Adipocyte (in vitro differentiated cells): ENCODE results near the gene TRIM14.
"Not testable (repeated sequence)": the region's sequence is repeated elsewhere in the genome, so short reads cannot be mapped to it uniquely, and the experiment has no call there.

Experiments
- DNase-seq: peaks from one replicate; pipeline ENCODE4 v3.0.0-alpha.2; 2015; ENCODE audit warnings: low read depth
- H3K27me3 ChIP-seq: replicated peaks from 2 replicates; pipeline ENCODE4 v1.7.0; 2013; ENCODE audit warnings: mild to moderate bottlenecking, low read length, moderate library complexity; ENCODE audit not compliant: control insufficient read depth, insufficient read depth
- H3K36me3 ChIP-seq: 2 replicates; pipeline ENCODE4 v1.7.0; 2013; ENCODE audit warnings: low read length, mild to moderate bottlenecking, moderate library complexity; ENCODE audit not compliant: control insufficient read depth, insufficient read depth, severe bottlenecking
- H3K4me1 ChIP-seq: 2 replicates; pipeline ENCODE4 v1.7.0; 2013; ENCODE audit warnings: mild to moderate bottlenecking, low read length, moderate library complexity; ENCODE audit not compliant: control insufficient read depth, insufficient read depth
- H3K4me3 ChIP-seq: 2 replicates; pipeline ENCODE4 v1.7.0; 2013; ENCODE audit warnings: mild to moderate bottlenecking, low read length, moderate library complexity
- H3K9ac ChIP-seq: 2 replicates; pipeline ENCODE4 v1.7.0; 2013; ENCODE audit warnings: mild to moderate bottlenecking, low read length, moderate library complexity
- H3K9me3 ChIP-seq: 2 replicates; pipeline ENCODE4 v1.7.0; 2013; ENCODE audit warnings: mild to moderate bottlenecking, low read length, moderate library complexity; ENCODE audit not compliant: control insufficient read depth

The TRIM14 gene

DNA sequence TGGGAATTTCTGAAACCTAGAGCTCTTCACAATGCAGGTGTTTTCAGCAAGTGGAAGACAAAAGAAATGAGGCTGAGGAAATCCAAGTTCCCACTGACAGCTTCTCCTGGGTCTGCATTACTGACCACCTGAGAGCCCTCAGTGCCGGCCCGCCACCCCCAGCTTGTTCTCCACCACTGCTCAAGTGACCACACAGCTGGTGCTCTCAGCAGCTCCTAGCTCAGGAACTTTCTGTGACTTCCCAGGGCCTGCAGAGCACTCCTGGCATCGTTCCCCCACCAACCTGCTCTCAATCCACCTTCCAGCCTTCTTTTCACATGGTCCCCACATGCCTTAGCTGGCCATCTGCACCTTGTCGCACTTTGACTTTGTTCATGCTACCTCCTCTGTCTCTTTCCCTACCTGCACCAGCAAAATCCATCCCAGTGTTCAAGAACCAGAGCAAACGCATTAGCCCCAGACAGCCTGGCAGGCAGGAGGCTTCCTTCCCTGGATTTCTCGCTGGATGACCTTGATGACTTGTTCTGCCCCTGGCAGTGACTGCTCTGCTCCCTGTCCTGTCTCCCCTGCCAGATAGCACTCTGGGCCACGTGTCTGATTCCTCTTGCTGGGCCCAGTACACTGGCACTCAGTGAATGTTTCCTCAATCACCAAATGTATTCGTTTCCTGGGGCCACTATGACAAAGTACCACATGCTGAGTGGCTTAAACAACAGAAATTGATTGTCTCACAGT, 97.5 kb downstream of the TRIM14 start:
- H3K4me3 ChIP-seq, result no peak overlapping the region
- H3K4me1 ChIP-seq, result no peaks in the 10 kb centered on the region
- H3K9me3 ChIP-seq, result no peaks in the 10 kb centered on the region
- peaks cover 33% of the 10 kb centered on the region for H3K36me3 ChIP-seq
- no peak for DNase-seq
- no peak overlapping the region for H3K9ac ChIP-seq
- no peaks in the 10 kb centered on the region for H3K27me3 ChIP-seq

GRCh38 chr9:98020476-98021145, 98.4 kb downstream of the TRIM14 start:
- H3K9ac ChIP-seq, result no peak overlapping the region
- no peak overlapping the region for H3K4me3 ChIP-seq
- no peak for DNase-seq
- peaks cover 41% of the 10 kb centered on the region for H3K36me3 ChIP-seq
- H3K9me3 ChIP-seq, result no peaks in the 10 kb centered on the region
- no peaks in the 10 kb centered on the region for H3K27me3 ChIP-seq
- H3K4me1 ChIP-seq, result no peaks in the 10 kb centered on the region

DNA sequence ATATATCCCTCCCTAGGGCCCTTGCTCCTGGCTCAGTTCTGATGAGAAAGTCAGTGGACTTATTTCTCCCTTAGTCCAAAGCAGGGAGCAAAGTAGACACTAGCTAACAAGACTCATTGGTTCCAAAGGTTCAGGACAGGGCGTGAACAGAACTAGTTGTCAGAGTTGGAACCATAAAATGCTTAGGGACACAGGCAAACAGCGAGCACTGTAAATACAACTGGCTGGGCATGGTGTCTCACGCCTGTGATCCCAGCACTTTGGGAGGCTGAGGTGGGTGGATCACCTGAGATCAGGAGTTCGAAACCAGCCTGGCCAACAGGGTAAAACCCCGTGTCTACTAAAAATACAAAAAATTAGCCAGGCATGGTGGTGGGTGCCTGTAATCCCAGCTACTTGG, 99.2 kb downstream of the TRIM14 start:
- not testable (repeated sequence) for H3K4me1 ChIP-seq, H3K27me3 ChIP-seq, DNase-seq, H3K4me3 ChIP-seq, H3K9ac ChIP-seq, H3K9me3 ChIP-seq
- peaks cover 49% of the 10 kb centered on the region for H3K36me3 ChIP-seq
